Muscle of leg (tissue), 11 donors: ENCODE data around the gene DNAJB2. TPM values are rescaled to one million over a fixed set of nuclear protein-coding genes. Genes with fewer than 3 reads are reported as not detected.
A peak's percentile ranks its signal among the peaks of the same experiment; 100 is the strongest.
"Not testable (repeated sequence)": the region's sequence is repeated elsewhere in the genome, so short reads cannot be mapped to it uniquely, and the experiment has no call there.

ENCODE experiments used
- DNase-seq: peaks from one replicate; pipeline ENCODE4 v3.0.0; 2013
- H3K27ac ChIP-seq: one replicate; pipeline ENCODE4 v1.5.1; 2013; ENCODE audit warnings: mild to moderate bottlenecking, low read length, control low read depth
- H3K27me3 ChIP-seq: one replicate; pipeline ENCODE4 v1.6.1; 2013; ENCODE audit warnings: low read length; ENCODE audit not compliant: control insufficient read depth, insufficient read depth
- H3K36me3 ChIP-seq: one replicate; pipeline ENCODE4 v1.6.1; 2013; ENCODE audit warnings: low read length; ENCODE audit not compliant: control insufficient read depth, insufficient read depth
- H3K4me1 ChIP-seq: one replicate; pipeline ENCODE4 v1.6.1; 2013; ENCODE audit warnings: low read length; ENCODE audit not compliant: control insufficient read depth, insufficient read depth
- H3K4me3 ChIP-seq: one replicate; pipeline ENCODE4 v1.5.1; 2013; ENCODE audit warnings: low read length, control low read depth
- H3K9me3 ChIP-seq: replicated peaks from 2 replicates; pipeline ENCODE4 v1.6.1; 2013; ENCODE audit warnings: low read depth, low read length; ENCODE audit not compliant: control insufficient read depth
- WGBS: methylation state at CpG from one replicate; pipeline ENCODE4 v1.1.5; 2013; ENCODE audit warnings: missing lambda C conversion rate; ENCODE audit not compliant: insufficient coverage; 5-methylcytosine and 5-hydroxymethylcytosine counted together
- polyA plus RNA-seq, 8 donors: library from polyadenylated mRNA; unstranded; fragments of 120-200 nt; gene quantifications; one replicate each; pipeline versions ENCODE4 v1.2.1 to v1.2.3, GENCODE V29; 2013; ENCODE audit warnings: inconsistent platforms in 1 of 8, low replicate concordance in 1 of 8; ENCODE audit not compliant: insufficient read length in 8 of 8, insufficient read depth in 1 of 8
- total RNA-seq: library from RNA; stranded (reverse); fragments of 120-200 nt; gene quantifications from one replicate; pipeline ENCODE4 v1.2.4, GENCODE V29; 2013

The DNAJB2 gene
- total and polyA plus RNA-seq, 9 donors, result 52.6 to 93.2 (median 83.1) TPM

DNA sequence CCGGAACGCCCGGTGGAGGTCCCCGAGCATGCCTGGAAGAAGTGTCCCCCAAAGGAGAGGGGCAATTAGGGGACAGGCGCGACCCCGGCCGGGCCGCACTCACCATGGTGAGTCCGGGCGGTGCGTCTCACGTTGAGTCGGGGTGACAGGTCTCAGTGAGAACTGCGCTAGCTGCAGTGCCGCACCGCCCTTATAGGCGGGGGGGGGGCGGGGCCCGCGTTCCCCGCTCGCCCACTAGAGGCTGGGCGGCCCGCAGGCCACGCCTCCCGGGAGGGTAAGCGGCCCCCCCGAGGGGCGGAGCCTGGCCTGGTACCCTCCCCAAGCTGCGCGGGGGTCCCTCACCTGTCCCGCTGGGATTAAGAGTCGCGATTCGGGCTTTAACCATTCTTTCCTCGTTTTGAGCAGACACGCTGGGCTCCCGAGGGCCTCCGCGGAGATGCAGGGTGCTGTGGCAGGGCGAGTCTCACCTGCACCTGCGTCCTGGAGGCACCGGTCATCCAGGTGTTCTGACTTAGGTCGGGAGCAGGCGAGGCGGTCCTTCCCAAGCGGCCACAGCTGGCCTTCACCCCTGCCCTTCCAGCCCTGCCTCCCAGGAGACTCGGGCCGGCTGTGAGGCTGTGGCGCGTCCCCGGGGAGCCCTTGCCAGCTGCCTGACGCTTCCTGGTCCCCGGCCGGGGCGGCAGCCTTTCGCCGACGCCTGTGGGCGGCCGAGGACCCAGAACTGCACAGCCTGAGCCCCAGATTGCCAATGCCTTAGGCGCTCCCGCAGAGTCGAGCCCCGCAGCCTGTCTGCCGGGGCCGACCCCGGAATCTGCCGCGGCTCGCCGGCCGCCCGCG lies 25.2 kb upstream of the DNAJB2 start, which contains the start of gene TUBA4A:
Gene TUBA4A, minus strand, starts transcription at position 166 of the 837 bp plus-strand sequence. Its CDS starts 60 bp downstream, at position 106.
- Histone ChIP-seq H3K9me3 (no peaks in the 10 kb centered on the region), H3K27ac (peak within 1 kb of the TSS; percentile 84), H3K4me1 (peaks cover 48% of the 10 kb centered on the region), H3K27me3 (peaks cover 59% of the 10 kb centered on the region), H3K4me3 (peak within 1 kb of the TSS; percentile 60), H3K36me3 (peaks cover 16% of the 10 kb centered on the region)
- DNase-seq, result peak; percentile 64
- under 1% methylated on average over 75 of the region's 76 CpGs for WGBS

GRCh38 chr2:219254590-219255201 lies 24.5 kb upstream of the DNAJB2 start:
- 17% methylated on average over 9 of the region's 12 CpGs for whole genome bisulfite sequencing
- peak overlapping the region; percentile 60 for H3K4me3 ChIP-seq
- H3K9me3 ChIP-seq, result no peaks in the 10 kb centered on the region
- H3K27me3 ChIP-seq, result peaks cover 61% of the 10 kb centered on the region
- no peak overlapping the region for H3K27ac ChIP-seq
- no peak for DNase-seq
- H3K4me1 ChIP-seq, result peaks cover 43% of the 10 kb centered on the region
- H3K36me3 ChIP-seq, result peaks cover 12% of the 10 kb centered on the region

DNA sequence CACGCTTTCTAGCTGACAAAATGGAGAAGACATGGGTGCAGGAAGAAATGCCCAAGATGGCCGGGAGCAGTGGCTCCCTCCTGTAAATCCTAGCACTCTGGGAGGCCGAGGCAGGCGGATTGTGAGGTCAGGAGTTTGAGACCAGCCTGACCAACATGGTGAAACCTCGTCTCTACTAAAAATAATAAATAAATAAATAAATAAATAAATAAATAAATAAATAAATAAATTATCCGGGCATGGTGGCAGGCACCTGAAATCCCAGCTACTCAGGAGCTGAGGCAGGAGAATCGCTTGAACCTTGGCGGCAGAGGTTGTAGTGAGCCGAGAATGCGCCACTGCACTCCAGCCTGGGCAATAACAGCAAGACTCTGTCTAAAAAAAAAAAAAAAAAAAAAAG lies 20.2 kb upstream of the DNAJB2 start:
- WGBS, result 88% methylated on average over 4 of the region's 10 CpGs
- not testable (repeated sequence) for H3K9me3 ChIP-seq, H3K4me3 ChIP-seq, DNase-seq, H3K36me3 ChIP-seq, H3K4me1 ChIP-seq, H3K27ac ChIP-seq
- H3K27me3 ChIP-seq, result peaks cover 38% of the 10 kb centered on the region

- WGBS, result 51% methylated on average over 2 of the region's 5 CpGs
- no peak overlapping the region for H3K4me3 ChIP-seq
- DNase-seq, result no peak
- H3K27ac ChIP-seq, result no peak overlapping the region
- H3K36me3 ChIP-seq, result no peaks in the 10 kb centered on the region
- H3K9me3 ChIP-seq, result no peaks in the 10 kb centered on the region
- no peaks in the 10 kb centered on the region for H3K4me1 ChIP-seq
- H3K27me3 ChIP-seq, result peaks cover 20% of the 10 kb centered on the region
Measured at GRCh38 chr2:219261024-219261855, 17.9 kb upstream of the DNAJB2 start.

- Histone ChIP-seq H3K9me3 (no peaks in the 10 kb centered on the region), H3K27ac (no peak overlapping the region), H3K4me3 (no peak overlapping the region), H3K36me3 (no peaks in the 10 kb centered on the region), H3K4me1 (no peaks in the 10 kb centered on the region), H3K27me3 (peaks cover 13% of the 10 kb centered on the region)
- WGBS, result 35% methylated on average over 2 of the region's 5 CpGs
- DNase-seq, result no peak
Measured at GRCh38 chr2:219266232-219266631, 12.9 kb upstream of the DNAJB2 start.

DNA sequence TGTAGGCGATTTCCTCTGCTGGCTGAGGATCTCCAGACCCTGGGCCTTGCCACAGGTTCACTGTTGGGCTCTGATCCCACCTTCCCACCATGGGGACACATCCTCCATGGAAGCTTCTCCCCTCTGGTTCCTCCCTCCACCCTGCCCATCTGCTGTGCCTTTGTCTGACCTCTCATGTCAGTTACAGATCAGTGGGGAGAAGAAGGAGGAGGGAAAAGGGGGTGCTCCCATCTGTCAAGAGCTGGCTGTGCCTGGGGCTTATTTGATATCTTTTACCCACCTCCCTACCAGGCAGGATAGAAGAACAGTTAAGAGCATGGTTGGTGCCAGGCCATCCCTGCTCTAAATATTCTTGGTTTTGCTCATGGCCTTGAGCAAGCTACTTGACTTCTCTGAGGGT lies 12.3 kb upstream of the DNAJB2 start:
- peaks cover 13% of the 10 kb centered on the region for H3K27me3 ChIP-seq
- no CpG with 5 or more reads among the region's 1 CpG for WGBS
- no peak overlapping the region for H3K27ac ChIP-seq
- no peaks in the 10 kb centered on the region for H3K36me3 ChIP-seq
- DNase-seq, result no peak
- no peaks in the 10 kb centered on the region for H3K9me3 ChIP-seq
- H3K4me3 ChIP-seq, result no peak overlapping the region
- H3K4me1 ChIP-seq, result no peaks in the 10 kb centered on the region

GRCh38 chr2:219268294-219268693 lies 10.9 kb upstream of the DNAJB2 start:
- H3K4me3 ChIP-seq, result no peak overlapping the region
- H3K4me1 ChIP-seq, result no peaks in the 10 kb centered on the region
- DNase-seq, result no peak
- no peak overlapping the region for H3K27ac ChIP-seq
- no peaks in the 10 kb centered on the region for H3K36me3 ChIP-seq
- WGBS, result no CpG with 5 or more reads among the region's 2 CpGs
- H3K9me3 ChIP-seq, result no peaks in the 10 kb centered on the region
- peaks cover 18% of the 10 kb centered on the region for H3K27me3 ChIP-seq

DNA sequence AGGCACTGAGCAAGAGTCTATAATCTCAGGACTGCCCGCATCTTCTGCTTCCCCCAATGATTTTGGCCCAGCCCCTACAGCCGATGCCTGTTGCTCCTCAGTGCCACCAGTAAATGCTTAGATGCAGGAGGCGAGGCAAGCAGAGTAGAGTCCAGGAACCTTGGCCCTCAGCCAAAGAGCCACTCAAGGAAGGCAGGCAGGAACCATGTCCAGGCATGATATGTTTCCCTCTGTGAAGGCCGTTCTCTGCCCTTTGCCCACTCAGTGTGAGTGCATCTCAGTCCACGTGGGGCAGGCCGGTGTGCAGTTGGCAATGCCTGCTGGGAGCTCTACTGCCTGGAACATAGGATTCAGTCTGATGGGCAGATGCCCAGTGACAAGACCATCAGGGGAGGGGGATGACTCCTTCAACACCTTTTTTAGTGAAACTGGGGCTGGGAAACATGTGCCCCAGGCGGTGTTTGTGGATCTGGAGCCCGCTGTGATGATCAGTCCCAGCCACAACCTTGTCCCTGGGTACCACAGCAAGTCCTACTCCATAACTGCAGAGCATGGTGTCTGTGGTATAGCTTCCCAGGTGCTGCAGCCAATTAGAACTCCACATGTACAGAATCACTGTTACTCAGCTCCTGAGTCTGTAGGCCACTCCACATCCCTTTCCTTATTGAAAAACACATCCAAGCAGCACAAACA lies 9.7 kb upstream of the DNAJB2 start:
- Histone ChIP-seq H3K36me3 (no peaks in the 10 kb centered on the region), H3K27me3 (peaks cover 18% of the 10 kb centered on the region), H3K27ac (no peak overlapping the region), H3K4me1 (peaks cover 7% of the 10 kb centered on the region), H3K9me3 (no peaks in the 10 kb centered on the region), H3K4me3 (no peak overlapping the region)
- no peak for DNase-seq
- WGBS, result 65% methylated on average over 8 of the region's 8 CpGs

GRCh38 chr2:219270055-219270372 lies 9.2 kb upstream of the DNAJB2 start:
- 92% methylated on average over 5 of the region's 5 CpGs for WGBS
- Histone ChIP-seq H3K4me3 (no peak overlapping the region), H3K27ac (no peak overlapping the region), H3K27me3 (peaks cover 16% of the 10 kb centered on the region), H3K9me3 (no peaks in the 10 kb centered on the region), H3K36me3 (no peaks in the 10 kb centered on the region), H3K4me1 (peaks cover 7% of the 10 kb centered on the region)
- no peak for DNase-seq
